Liver (tissue), 3 donors: ENCODE measurements around the gene GRID1.

ENCODE experiments used
- MAX ChIP-seq: IDR thresholded peaks from 2 replicates; pipeline ENCODE4 v1.6.1; 2016; ENCODE audit warnings: antibody characterized with exemption
- RAD21 ChIP-seq, 2 donors: IDR thresholded peaks; 2 replicates each; pipeline ENCODE4 v1.6.1; 2016; ENCODE audit warnings: antibody characterized with exemption in 2 of 2, mild to moderate bottlenecking in 2 of 2
- YY1 ChIP-seq: IDR thresholded peaks from 2 replicates; pipeline ENCODE4 v1.6.1; 2016; ENCODE audit warnings: antibody characterized with exemption, mild to moderate bottlenecking
- TF ChIP-seq, protein P1 (sequence below): fragments of 150-350 bp; IDR thresholded peaks from 2 replicates; pipeline ENCODE4 v1.5.1; 2017; ENCODE audit warnings: improper control_type of control experiment, low read depth, low read length; ENCODE audit not compliant: missing input control
- TF ChIP-seq, protein P2 (sequence below): IDR thresholded peaks from 2 replicates; pipeline ENCODE4 v1.6.1; 2016; ENCODE audit warnings: antibody characterized with exemption, mild to moderate bottlenecking
- donor health status: healthy.
- donor health status: healthy.

DNA sequence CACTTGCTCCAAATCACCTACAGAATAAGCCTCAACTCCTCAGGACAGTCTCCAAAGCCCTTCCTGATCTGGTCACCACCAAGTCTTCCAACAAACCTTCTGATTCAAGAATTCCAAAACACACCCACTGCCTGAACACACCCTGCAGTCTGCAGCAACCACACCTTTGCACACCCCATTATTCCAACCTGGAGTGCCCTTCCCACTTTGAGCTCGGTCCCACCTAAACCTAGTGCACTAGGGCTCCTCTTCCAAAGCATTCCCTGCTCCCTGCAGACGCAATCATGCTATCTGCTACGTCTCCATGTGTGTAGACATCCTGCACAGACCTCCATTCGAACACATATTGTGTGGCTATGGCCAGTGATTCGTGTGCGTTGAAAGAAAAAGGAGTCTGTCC, 289.3 kb downstream of the GRID1 start:
- TF ChIP-seq, protein P1, sequence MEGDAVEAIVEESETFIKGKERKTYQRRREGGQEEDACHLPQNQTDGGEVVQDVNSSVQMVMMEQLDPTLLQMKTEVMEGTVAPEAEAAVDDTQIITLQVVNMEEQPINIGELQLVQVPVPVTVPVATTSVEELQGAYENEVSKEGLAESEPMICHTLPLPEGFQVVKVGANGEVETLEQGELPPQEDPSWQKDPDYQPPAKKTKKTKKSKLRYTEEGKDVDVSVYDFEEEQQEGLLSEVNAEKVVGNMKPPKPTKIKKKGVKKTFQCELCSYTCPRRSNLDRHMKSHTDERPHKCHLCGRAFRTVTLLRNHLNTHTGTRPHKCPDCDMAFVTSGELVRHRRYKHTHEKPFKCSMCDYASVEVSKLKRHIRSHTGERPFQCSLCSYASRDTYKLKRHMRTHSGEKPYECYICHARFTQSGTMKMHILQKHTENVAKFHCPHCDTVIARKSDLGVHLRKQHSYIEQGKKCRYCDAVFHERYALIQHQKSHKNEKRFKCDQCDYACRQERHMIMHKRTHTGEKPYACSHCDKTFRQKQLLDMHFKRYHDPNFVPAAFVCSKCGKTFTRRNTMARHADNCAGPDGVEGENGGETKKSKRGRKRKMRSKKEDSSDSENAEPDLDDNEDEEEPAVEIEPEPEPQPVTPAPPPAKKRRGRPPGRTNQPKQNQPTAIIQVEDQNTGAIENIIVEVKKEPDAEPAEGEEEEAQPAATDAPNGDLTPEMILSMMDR, result no peak
- TF ChIP-seq RAD21 (IDR thresholded peaks at IDR 0.05) (no peak), YY1 (no peak), MAX (no peak)
- TF ChIP-seq, protein P2, sequence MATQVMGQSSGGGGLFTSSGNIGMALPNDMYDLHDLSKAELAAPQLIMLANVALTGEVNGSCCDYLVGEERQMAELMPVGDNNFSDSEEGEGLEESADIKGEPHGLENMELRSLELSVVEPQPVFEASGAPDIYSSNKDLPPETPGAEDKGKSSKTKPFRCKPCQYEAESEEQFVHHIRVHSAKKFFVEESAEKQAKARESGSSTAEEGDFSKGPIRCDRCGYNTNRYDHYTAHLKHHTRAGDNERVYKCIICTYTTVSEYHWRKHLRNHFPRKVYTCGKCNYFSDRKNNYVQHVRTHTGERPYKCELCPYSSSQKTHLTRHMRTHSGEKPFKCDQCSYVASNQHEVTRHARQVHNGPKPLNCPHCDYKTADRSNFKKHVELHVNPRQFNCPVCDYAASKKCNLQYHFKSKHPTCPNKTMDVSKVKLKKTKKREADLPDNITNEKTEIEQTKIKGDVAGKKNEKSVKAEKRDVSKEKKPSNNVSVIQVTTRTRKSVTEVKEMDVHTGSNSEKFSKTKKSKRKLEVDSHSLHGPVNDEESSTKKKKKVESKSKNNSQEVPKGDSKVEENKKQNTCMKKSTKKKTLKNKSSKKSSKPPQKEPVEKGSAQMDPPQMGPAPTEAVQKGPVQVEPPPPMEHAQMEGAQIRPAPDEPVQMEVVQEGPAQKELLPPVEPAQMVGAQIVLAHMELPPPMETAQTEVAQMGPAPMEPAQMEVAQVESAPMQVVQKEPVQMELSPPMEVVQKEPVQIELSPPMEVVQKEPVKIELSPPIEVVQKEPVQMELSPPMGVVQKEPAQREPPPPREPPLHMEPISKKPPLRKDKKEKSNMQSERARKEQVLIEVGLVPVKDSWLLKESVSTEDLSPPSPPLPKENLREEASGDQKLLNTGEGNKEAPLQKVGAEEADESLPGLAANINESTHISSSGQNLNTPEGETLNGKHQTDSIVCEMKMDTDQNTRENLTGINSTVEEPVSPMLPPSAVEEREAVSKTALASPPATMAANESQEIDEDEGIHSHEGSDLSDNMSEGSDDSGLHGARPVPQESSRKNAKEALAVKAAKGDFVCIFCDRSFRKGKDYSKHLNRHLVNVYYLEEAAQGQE, result no peak
